Memory B cell (primary cell): ENCODE measurements around the gene COL20A1.
A peak's percentile ranks its signal among the peaks of the same experiment; 100 is the strongest.

Experiments
- ATAC-seq: fragments of 150-1000 bp; cut with Tn5 transposase; 2 replicates; pipeline ENCODE4 v1.10.0; 2021; ENCODE audit warnings: low read depth, mild to moderate bottlenecking, moderate library complexity
- DNase-seq, 2 donors: peaks; one replicate each; pipeline ENCODE4 v3.0.0; 2022; ENCODE audit warnings: low spot score in 2 of 2
- H3K27ac Mint-ChIP-seq: one replicate; pipeline ENCODE4 v1.8.0; 2022; ENCODE audit warnings: mild to moderate bottlenecking, moderate library complexity, mixed read lengths
- H3K27me3 Mint-ChIP-seq: one replicate; pipeline ENCODE4 v1.8.0; 2022; ENCODE audit warnings: mixed read lengths
- H3K36me3 Mint-ChIP-seq: one replicate; pipeline ENCODE4 v1.8.0; 2022; ENCODE audit warnings: mild to moderate bottlenecking, mixed read lengths
- H3K4me1 Mint-ChIP-seq: one replicate; pipeline ENCODE4 v1.8.0; 2022; ENCODE audit warnings: mixed read lengths
- H3K4me3 Mint-ChIP-seq: one replicate; pipeline ENCODE4 v1.8.0; 2022; ENCODE audit warnings: mild to moderate bottlenecking, moderate library complexity, mixed read lengths
- H3K9me3 Mint-ChIP-seq: one replicate; pipeline ENCODE4 v1.8.0; 2022; ENCODE audit warnings: mixed read lengths

COL20A1 gene

DNA sequence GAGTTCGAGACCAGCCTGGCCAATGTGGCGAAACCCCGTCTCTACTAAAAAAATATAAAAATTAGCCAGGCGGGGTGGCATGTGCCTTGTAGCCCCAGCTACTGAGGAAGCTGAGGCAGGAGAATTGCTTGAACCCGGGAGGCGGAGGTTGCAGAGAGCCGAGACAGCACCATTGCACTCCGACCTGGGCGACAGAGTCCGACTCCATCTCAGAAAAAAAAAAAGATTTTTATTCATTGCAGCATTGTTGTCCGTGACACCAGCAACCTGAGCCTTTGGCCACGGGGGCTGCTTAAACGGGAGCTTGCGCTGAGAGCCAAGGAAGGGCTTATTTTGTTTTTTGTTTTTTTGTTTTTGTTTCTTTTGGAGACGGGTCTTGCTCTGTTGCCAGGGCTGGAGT, 13.1 kb upstream of the COL20A1 start:
- H3K36me3 Mint-ChIP-seq = peaks cover 9% of the 10 kb centered on the region
- H3K27ac Mint-ChIP-seq = no peak overlapping the region
- no peak for ATAC-seq
- peaks cover 2% of the 10 kb centered on the region for H3K4me1 Mint-ChIP-seq
- no peaks in the 10 kb centered on the region for H3K27me3 Mint-ChIP-seq
- H3K9me3 Mint-ChIP-seq = no peaks in the 10 kb centered on the region
- DNase-seq = no peak
- no peak overlapping the region for H3K4me3 Mint-ChIP-seq

GRCh38 chr20:63280371-63280770, 12.6 kb upstream of the COL20A1 start:
- no peaks in the 10 kb centered on the region for H3K27me3 Mint-ChIP-seq
- DNase-seq (no peak), ATAC-seq (no peak)
- H3K4me1 Mint-ChIP-seq = peaks cover 2% of the 10 kb centered on the region
- no peaks in the 10 kb centered on the region for H3K9me3 Mint-ChIP-seq
- no peak overlapping the region for H3K27ac Mint-ChIP-seq
- H3K4me3 Mint-ChIP-seq = no peak overlapping the region
- H3K36me3 Mint-ChIP-seq = peaks cover 11% of the 10 kb centered on the region

GRCh38 chr20:63280929-63281545, 11.9 kb upstream of the COL20A1 start:
- Mint-ChIP-seq H3K4me3 (no peak overlapping the region), H3K9me3 (no peaks in the 10 kb centered on the region), H3K27me3 (no peaks in the 10 kb centered on the region), H3K36me3 (peaks cover 9% of the 10 kb centered on the region), H3K4me1 (peaks cover 2% of the 10 kb centered on the region), H3K27ac (no peak overlapping the region)
- no peak for ATAC-seq
- no peak for DNase-seq

GRCh38 chr20:63281742-63282665, 11.0 kb upstream of the COL20A1 start:
- H3K4me3 Mint-ChIP-seq = no peak overlapping the region
- no peaks in the 10 kb centered on the region for H3K9me3 Mint-ChIP-seq
- DNase-seq (no peak), ATAC-seq (no peak)
- peaks cover 2% of the 10 kb centered on the region for H3K4me1 Mint-ChIP-seq
- peaks cover 6% of the 10 kb centered on the region for H3K36me3 Mint-ChIP-seq
- no peaks in the 10 kb centered on the region for H3K27me3 Mint-ChIP-seq
- H3K27ac Mint-ChIP-seq = no peak overlapping the region

- ATAC-seq (no peak), DNase-seq (no peak)
- no peak overlapping the region for H3K4me3 Mint-ChIP-seq
- H3K4me1 Mint-ChIP-seq = peaks cover 2% of the 10 kb centered on the region
- no peaks in the 10 kb centered on the region for H3K9me3 Mint-ChIP-seq
- no peaks in the 10 kb centered on the region for H3K27me3 Mint-ChIP-seq
- H3K27ac Mint-ChIP-seq = no peak overlapping the region
- peaks cover 6% of the 10 kb centered on the region for H3K36me3 Mint-ChIP-seq
These were observed 10.0 kb upstream of the COL20A1 start for GRCh38 chr20:63282946-63283345.

DNA sequence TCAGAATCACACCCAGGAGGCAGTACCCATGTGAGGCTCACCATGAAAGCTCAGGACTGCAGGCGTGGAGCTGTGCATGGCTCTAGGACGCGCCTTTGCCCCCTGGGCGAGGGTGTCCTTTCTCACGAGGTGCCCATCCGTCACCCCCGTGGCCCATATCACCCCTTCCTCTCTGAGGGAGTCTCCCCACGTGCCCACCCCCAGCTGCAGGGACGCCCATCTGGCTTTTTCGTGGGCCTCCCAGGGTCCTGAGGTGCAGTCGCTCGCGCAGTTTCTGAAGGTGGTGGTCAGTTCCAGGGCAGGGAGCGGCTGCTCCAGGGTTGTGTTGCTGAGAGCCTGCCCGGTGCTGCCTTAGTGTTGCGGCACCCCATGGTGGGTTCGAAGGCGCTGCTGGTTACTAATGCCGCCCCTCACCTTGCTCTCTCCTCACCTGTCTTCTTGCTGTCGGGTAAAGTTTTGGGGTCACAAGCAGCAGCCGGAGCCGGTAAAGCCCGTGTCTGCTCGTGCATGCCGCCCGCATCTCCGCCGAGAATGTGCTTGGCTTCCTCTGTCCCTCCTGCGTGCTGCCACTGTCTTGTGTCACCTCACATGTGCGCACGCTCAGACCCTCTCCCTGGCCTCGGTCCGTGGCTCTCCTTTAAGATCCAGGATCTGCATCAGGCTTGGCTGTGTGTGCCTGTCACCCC, 9.4 kb upstream of the COL20A1 start:
- Mint-ChIP-seq H3K27me3 (no peaks in the 10 kb centered on the region), H3K36me3 (peaks cover 9% of the 10 kb centered on the region), H3K4me3 (no peak overlapping the region), H3K4me1 (peaks cover 2% of the 10 kb centered on the region), H3K9me3 (no peaks in the 10 kb centered on the region), H3K27ac (no peak overlapping the region)
- no peak for ATAC-seq
- no peak for DNase-seq

DNA sequence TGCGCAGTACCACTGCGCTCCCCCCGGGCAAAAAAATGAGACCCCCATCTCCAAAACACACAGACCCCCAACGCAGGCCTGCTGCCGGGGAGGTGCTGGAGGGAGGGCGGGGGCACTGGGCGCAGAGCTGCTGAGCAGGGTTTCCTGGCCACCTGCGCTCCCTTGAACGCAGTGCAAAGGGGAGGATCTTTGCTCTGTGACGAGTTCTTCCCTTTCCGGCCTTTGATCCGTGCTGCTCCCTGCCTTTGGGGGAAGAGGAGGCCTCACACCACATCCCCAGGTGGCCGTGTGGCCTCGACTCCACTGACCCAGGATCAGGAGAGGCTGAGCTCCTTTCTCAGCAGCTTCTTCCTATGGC, 8.9 kb upstream of the COL20A1 start:
- H3K4me3 Mint-ChIP-seq = peak overlapping the region; percentile 51
- peaks cover 2% of the 10 kb centered on the region for H3K4me1 Mint-ChIP-seq
- H3K36me3 Mint-ChIP-seq = peaks cover 12% of the 10 kb centered on the region
- H3K9me3 Mint-ChIP-seq = no peaks in the 10 kb centered on the region
- ATAC-seq (no peak), DNase-seq (no peak)
- no peak overlapping the region for H3K27ac Mint-ChIP-seq
- no peaks in the 10 kb centered on the region for H3K27me3 Mint-ChIP-seq

GRCh38 chr20:63284544-63284949, 8.4 kb upstream of the COL20A1 start:
- Mint-ChIP-seq H3K9me3 (no peaks in the 10 kb centered on the region), H3K4me1 (peaks cover 2% of the 10 kb centered on the region), H3K27ac (no peak overlapping the region), H3K4me3 (peak overlapping the region; percentile 74), H3K36me3 (peaks cover 10% of the 10 kb centered on the region), H3K27me3 (no peaks in the 10 kb centered on the region)
- DNase-seq (no peak), ATAC-seq (no peak)

DNA sequence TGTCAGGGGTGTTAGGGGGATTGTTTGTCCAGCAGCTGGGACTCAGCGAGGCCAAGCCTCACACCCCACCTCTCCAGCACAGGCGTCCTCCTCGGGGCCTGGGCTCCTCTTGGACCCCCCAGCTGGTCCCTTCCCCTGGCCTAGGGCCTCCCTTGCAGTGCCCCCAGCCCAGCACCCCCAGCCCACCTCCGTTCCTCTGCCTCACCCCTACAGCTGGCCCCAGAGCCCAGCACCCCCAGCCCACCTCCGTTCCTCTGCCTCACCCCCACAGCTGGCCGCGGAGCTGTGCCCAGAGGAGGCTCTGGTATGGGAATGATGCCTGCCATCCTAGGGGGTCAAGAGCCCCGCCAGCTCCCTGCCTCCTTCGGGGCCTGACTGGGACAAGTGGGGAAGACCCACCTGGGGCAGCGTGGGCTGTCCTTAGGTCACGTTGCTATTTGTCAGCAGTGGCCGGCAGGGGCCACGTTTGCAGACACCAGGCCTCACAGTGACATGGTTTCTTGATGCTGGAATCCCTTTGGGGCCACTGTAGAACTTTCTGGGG, 7.9 kb upstream of the COL20A1 start:
- no peak overlapping the region for H3K4me3 Mint-ChIP-seq
- DNase-seq (no peak), ATAC-seq (no peak)
- H3K36me3 Mint-ChIP-seq = peaks cover 10% of the 10 kb centered on the region
- no peaks in the 10 kb centered on the region for H3K9me3 Mint-ChIP-seq
- peaks cover 2% of the 10 kb centered on the region for H3K4me1 Mint-ChIP-seq
- no peak overlapping the region for H3K27ac Mint-ChIP-seq
- H3K27me3 Mint-ChIP-seq = no peaks in the 10 kb centered on the region

DNA sequence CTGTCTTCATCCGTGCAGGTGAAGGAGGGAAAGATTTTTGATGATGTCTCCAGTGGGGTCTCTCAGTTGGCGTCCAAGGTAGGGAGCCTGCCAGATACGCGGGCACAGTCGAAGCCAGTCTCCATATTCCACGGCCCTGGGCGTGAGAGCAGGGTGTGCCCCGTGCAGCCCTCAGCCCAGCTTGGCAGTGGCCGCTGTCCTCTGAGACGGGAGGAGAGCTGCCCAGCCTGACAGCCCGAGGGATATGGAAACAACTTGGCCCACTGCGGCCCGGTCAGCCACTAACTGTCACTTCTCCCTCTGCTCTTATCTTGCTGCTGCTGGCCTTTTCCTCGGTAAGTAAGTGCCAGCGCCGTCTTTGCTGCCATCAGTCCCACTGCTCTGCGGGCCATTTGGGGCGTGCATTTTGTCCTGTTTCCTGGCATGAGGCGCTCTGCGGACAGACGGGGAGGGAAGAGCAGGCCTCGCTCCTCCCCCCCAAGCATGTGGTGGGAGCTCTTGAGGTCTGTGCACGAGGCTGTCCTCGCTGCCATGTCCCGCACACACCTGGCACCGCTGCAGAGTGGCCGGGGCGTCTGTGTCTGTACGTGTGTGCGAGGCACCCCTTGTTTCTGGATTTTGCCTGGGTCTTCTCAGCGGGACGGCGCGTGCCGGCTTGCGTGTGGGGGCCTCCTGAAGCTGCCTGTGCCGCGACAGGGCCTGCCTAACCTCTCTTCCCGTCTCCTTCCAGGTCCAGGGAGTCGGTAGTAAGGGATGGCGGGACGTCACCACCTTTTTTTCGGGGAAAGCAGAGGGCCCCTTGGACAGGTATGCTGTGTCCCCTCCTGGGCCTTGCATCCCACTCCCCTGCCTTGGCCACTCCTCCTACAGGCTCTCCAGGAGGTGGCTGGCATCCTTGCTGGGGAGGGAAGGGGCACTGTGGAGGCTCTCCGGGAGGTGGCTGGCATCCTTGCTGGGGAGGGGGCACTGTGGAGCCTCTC, 7.1 kb upstream of the COL20A1 start:
- Mint-ChIP-seq H3K4me1 (peaks cover 2% of the 10 kb centered on the region), H3K36me3 (peaks cover 7% of the 10 kb centered on the region), H3K27me3 (no peaks in the 10 kb centered on the region)

DNA sequence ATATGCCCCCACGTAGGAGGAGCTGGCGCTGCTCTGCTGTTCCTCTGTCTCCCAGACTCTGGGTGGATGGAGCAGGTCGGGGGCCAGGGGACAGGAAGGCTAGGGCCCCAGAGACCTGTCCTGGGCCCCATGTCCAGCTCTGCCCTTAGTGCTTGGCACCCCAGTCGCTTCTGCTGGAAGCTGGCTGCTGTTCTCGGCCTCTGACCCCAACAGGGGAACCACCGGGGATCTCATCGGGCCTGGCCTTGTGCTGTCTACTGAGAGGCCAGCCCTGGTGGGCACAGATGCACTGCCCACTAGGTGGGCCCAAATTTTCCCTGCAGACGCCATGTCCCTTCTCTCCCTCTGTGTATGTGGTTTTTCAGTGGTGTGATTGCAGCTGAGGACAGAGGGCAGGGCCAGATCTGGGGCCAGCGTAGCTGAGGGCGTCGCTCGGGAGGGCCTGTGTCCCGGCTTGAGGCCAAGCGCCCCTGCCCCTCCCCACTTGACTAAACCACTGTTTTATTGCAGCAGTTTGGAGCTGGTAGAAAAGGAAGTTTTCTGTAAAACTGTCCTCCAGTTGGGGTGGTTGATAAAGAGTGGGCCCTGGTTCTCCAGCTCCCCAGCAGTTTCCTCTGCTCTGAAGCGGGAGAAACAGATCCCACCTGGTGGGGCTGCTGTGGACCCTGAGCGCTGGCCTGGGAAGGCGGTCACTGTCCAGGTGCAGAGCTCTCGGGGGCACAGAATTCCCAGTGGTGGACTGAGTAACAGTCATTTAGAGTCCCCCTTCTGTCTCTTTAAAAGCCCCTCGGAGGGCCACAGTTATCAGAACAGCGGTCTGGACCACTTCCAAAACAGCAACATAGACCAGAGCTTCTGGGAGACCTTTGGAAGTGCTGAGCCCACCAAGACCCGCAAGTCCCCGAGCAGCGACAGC, 5.9 kb upstream of the COL20A1 start:
- H3K4me1 Mint-ChIP-seq = peaks cover 2% of the 10 kb centered on the region
- H3K4me3 Mint-ChIP-seq = no peak overlapping the region
- ATAC-seq = no peak
- H3K27me3 Mint-ChIP-seq = no peaks in the 10 kb centered on the region
- peaks cover 7% of the 10 kb centered on the region for H3K36me3 Mint-ChIP-seq
- no peak for DNase-seq
- no peaks in the 10 kb centered on the region for H3K9me3 Mint-ChIP-seq
- no peak overlapping the region for H3K27ac Mint-ChIP-seq

More for the DNA sequence above, 7.1 kb upstream of the COL20A1 start:
- H3K27ac Mint-ChIP-seq = no peak overlapping the region
- DNase-seq = no peak
- no peak overlapping the region for H3K4me3 Mint-ChIP-seq
- no peak for ATAC-seq
- H3K9me3 Mint-ChIP-seq = no peaks in the 10 kb centered on the region

DNA sequence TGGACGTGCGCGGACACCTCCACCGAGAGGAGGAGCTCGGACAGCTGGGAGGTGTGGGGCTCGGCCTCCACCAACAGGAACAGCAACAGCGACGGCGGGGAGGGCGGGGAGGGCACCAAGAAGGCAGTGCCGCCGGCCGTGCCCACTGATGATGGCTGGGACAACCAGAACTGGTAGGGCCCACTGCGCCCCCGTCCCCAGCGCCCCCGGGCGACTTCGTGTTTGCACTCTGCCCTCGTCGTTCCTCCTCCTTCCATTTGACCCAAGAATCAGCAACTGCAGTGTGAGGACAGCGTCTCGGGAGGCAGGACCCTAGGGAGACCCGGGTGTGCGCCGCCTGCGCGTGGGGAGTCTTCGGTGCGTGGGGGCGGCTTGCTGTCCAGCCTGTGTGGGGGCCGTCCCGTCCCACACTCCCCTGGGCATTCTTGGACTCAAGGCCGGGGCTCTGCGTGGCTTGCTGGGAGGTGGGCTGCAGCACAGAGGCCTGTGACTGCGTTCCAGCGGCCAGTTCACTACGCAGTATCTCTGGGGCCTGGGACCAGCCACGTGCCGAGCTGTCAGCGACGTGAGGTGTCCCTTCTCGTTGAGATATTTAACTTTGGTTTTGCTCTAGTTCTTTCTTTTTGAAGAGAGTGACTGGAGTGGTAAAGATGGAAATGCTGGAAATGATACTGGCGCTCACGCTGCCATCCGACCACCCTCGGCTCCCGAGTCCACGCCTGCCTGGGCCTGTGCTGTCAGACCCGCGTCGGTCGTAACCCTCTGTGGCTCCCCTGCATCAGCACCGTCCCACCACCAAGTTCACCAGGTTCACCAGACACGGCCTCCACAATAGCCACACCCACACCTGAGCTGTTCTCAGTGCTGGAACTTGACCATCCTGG, 5.0 kb upstream of the COL20A1 start:
- Mint-ChIP-seq H3K36me3 (peaks cover 7% of the 10 kb centered on the region), H3K9me3 (no peaks in the 10 kb centered on the region)

More for the DNA sequence above, 5.0 kb upstream of the COL20A1 start:
- no peaks in the 10 kb centered on the region for H3K4me1 Mint-ChIP-seq
- no peak for DNase-seq
- no peak overlapping the region for H3K27ac Mint-ChIP-seq
- no peaks in the 10 kb centered on the region for H3K27me3 Mint-ChIP-seq
- H3K4me3 Mint-ChIP-seq = no peak overlapping the region
- ATAC-seq = no peak
